ENCODE data around the gene DDX31. TPM values are rescaled to one million over a fixed set of nuclear protein-coding genes. Genes with fewer than 3 reads are reported as not detected.
A peak's percentile ranks its signal among the peaks of the same experiment; 100 is the strongest.

The DDX31 gene
- total and polyA plus RNA-seq, 2 experiments from 2014 or later, result 7.3 to 13.1 TPM

- H3K36me3 ChIP-seq (replicated peaks; ENCODE audit: insufficient read depth, low read depth), result no peaks in the 10 kb centered on the region
- no peaks in the 10 kb centered on the region for H3K27me3 ChIP-seq
- no peak overlapping the region for H3K27ac ChIP-seq
- no peaks in the 10 kb centered on the region for H3K9me2 ChIP-seq (replicated peaks; ENCODE audit: insufficient read depth)
- DNase-seq (ENCODE audit: low spot score), result no peak
- H3K4me1 ChIP-seq (ENCODE audit: insufficient read depth), result peaks cover 11% of the 10 kb centered on the region
- no peaks in the 10 kb centered on the region for H3K79me2 ChIP-seq
- no peaks in the 10 kb centered on the region for H4K20me1 ChIP-seq (ENCODE audit: insufficient read depth, poor library complexity, severe bottlenecking)
- no peak overlapping the region for H2AFZ ChIP-seq
- H3K9me3 ChIP-seq (ENCODE audit: low read depth), result no peaks in the 10 kb centered on the region
- 81% methylated on average over 7 of the region's 7 CpGs for WGBS (ENCODE audit: low lambda C conversion rate, missing lambda C conversion rate)
- no peak for TF ChIP-seq EZH2phosphoT487 (IDR thresholded peaks at IDR 0.05; ENCODE audit: low read depth, severe bottlenecking, unreplicated experiment)
- TF ChIP-seq EZH2 (IDR thresholded peaks at IDR 0.05; ENCODE audit: borderline replicate concordance), result no peak
- TF ChIP-seq CTCF (IDR thresholded peaks at IDR 0.05; ENCODE audit: poor library complexity), result no peak
- peak overlapping the region; percentile 76 for H3K4me2 ChIP-seq
- H3K4me3 ChIP-seq, result no peak overlapping the region
These were observed 122.7 kb downstream of the DDX31 start for GRCh38 chr9:132547052-132547431.

DNA sequence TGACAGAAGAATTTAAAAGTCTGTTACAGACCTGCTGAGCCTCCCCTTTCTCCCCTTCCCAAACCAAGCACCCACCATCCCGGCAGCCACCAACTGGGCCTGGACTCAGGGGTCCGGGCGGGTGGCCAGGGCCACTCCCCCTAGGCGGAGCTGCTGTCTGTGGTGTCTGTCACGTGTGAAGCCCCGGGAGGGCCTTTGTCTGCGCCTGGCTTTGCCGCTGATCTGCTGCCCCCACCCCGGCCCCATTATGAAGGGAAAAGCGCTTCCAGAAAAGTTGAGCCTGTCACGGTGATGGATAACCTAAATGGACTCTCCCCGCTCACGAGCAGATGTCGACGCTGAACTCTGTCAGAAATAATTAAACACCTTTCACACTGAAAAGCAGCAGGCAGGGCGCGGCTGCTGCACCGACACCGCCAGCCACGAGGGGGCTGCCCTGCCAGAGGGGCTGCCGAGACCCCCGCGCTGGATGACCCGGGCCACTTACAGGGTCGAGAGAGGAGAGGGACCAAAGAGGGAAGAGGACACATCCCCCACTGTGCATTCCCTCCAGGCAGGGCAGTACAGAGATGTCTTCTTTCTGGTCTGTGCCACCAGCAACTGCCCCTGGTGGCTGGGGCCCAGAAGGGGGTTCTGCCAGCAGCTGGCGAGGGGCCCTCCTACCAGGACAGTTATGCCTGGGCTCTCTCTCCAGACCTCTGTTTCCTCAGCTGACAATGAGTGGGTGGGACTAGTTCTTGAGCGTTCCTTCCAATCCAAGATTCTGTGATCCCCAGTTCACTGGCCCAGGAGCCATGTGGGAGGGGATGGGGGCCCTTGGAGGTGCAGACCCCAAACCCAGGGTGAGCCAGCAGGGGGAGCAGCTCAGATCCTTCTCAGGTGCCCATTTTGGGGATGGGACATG is 123.4 kb downstream of the DDX31 start:
- H3K4me1 ChIP-seq (ENCODE audit: insufficient read depth), result peaks cover 11% of the 10 kb centered on the region
- DNase-seq (ENCODE audit: low spot score), result peak; percentile 64
- no peak overlapping the region for H3K27ac ChIP-seq
- TF ChIP-seq EZH2phosphoT487 (IDR thresholded peaks at IDR 0.05; ENCODE audit: low read depth, severe bottlenecking, unreplicated experiment) (no peak), EZH2 (IDR thresholded peaks at IDR 0.05; ENCODE audit: borderline replicate concordance) (no peak), CTCF (IDR thresholded peaks at IDR 0.05; ENCODE audit: poor library complexity) (peak; percentile 47)
- H3K36me3 ChIP-seq (replicated peaks; ENCODE audit: insufficient read depth, low read depth), result no peaks in the 10 kb centered on the region
- H3K79me2 ChIP-seq, result no peaks in the 10 kb centered on the region
- H4K20me1 ChIP-seq (ENCODE audit: insufficient read depth, poor library complexity, severe bottlenecking), result no peaks in the 10 kb centered on the region
- H3K4me2 ChIP-seq, result peak overlapping the region; percentile 76
- no peaks in the 10 kb centered on the region for H3K27me3 ChIP-seq
- H3K9me3 ChIP-seq (ENCODE audit: low read depth), result no peaks in the 10 kb centered on the region
- peak overlapping the region; percentile 74 for H2AFZ ChIP-seq
- WGBS (ENCODE audit: low lambda C conversion rate, missing lambda C conversion rate), result 6% methylated on average over 27 of the region's 27 CpGs
- H3K9me2 ChIP-seq (replicated peaks; ENCODE audit: insufficient read depth), result no peaks in the 10 kb centered on the region
- peak overlapping the region; percentile 2 for H3K4me3 ChIP-seq

- Histone ChIP-seq H3K27ac (no peak overlapping the region), H3K4me2 (peak overlapping the region; percentile 76), H3K4me1 (ENCODE audit: insufficient read depth) (peaks cover 11% of the 10 kb centered on the region), H3K9me2 (replicated peaks; ENCODE audit: insufficient read depth) (no peaks in the 10 kb centered on the region), H3K79me2 (no peaks in the 10 kb centered on the region), H3K36me3 (replicated peaks; ENCODE audit: insufficient read depth, low read depth) (no peaks in the 10 kb centered on the region), H2AFZ (no peak overlapping the region), H3K4me3 (no peak overlapping the region), H3K9me3 (ENCODE audit: low read depth) (no peaks in the 10 kb centered on the region), H4K20me1 (ENCODE audit: insufficient read depth, poor library complexity, severe bottlenecking) (no peaks in the 10 kb centered on the region), H3K27me3 (no peaks in the 10 kb centered on the region)
- TF ChIP-seq CTCF (IDR thresholded peaks at IDR 0.05; ENCODE audit: poor library complexity) (no peak), EZH2 (IDR thresholded peaks at IDR 0.05; ENCODE audit: borderline replicate concordance) (no peak), EZH2phosphoT487 (IDR thresholded peaks at IDR 0.05; ENCODE audit: low read depth, severe bottlenecking, unreplicated experiment) (no peak)
- no peak for DNase-seq (ENCODE audit: low spot score)
- WGBS (ENCODE audit: low lambda C conversion rate, missing lambda C conversion rate), result 93% methylated on average over 9 of the region's 9 CpGs
These were observed 124.2 kb downstream of the DDX31 start for GRCh38 chr9:132545578-132545977.

All from hepatocyte (in vitro differentiated cells).